ENCODE data around the gene GMFB. TPM values are rescaled to one million over a fixed set of nuclear protein-coding genes. Genes with fewer than 3 reads are reported as not detected.
A peak's percentile ranks its signal among the peaks of the same experiment; 100 is the strongest.

GMFB gene
- total and polyA plus RNA-seq, 2 donors from 2014 or later, result 22.7 to 53.6 TPM

DNA sequence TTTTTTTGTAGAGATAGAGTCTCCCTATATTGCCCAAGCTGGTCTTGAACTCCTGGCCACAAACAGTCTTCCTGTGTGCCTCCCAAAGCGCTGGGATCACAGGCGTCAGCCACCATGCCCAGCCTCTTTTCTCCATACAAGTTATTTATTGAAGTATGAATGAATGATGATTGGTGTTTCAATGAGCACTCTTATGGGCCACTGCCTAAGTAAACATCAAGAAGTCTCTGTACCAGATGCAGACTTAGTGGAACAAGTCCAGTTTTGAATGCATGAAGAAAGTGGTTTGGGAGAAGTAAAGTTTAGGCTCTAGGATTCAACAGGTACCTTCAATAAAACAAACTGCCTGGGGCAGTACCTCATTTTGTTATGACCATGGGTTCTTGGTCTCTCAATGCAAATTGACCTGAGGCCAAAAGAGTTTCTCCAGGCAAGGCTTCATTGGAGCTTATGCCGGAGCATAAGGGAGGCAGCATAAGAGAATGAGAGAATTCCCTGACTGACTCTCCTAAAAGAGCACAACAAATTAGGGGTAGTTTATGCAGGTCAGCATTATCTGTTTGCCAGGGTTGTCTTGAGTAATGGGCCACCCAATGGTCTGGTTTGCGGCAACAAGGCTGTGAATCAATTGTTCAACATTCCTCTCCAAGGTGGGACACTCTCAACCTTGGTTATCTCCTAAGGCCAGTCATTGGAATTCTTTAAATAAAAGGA lies 1.1 kb upstream of the GMFB start:
- peak overlapping the region in 2 of 3 donors; percentile 84 to 93 for H3K4me3 ChIP-seq (ENCODE audit: low read length in 3 of 3)
- TF ChIP-seq, protein P1, sequence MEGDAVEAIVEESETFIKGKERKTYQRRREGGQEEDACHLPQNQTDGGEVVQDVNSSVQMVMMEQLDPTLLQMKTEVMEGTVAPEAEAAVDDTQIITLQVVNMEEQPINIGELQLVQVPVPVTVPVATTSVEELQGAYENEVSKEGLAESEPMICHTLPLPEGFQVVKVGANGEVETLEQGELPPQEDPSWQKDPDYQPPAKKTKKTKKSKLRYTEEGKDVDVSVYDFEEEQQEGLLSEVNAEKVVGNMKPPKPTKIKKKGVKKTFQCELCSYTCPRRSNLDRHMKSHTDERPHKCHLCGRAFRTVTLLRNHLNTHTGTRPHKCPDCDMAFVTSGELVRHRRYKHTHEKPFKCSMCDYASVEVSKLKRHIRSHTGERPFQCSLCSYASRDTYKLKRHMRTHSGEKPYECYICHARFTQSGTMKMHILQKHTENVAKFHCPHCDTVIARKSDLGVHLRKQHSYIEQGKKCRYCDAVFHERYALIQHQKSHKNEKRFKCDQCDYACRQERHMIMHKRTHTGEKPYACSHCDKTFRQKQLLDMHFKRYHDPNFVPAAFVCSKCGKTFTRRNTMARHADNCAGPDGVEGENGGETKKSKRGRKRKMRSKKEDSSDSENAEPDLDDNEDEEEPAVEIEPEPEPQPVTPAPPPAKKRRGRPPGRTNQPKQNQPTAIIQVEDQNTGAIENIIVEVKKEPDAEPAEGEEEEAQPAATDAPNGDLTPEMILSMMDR (IDR thresholded peaks at IDR 0.05; ENCODE audit: borderline replicate concordance, extremely low read depth, insufficient read depth), result no peak

GRCh38 chr14:54489318-54489683 lies 521 bp upstream of the GMFB start:
- FAIRE-seq (no peak), DNase-seq (no peak)
- peak overlapping the region; percentile 72 to 88 for H3K27ac ChIP-seq (ENCODE audit: low read depth in 2 of 2, low read length in 2 of 2)
- peak overlapping the region; percentile 53 to 88 (median 67) for H3K9ac ChIP-seq (ENCODE audit: low read length in 3 of 3)
- no peaks in the 10 kb centered on the region for H3K27me3 ChIP-seq (ENCODE audit: control insufficient read depth, insufficient read depth, low read length)
- H3K4me1 ChIP-seq (ENCODE audit: control insufficient read depth in 2 of 3, insufficient read depth in 2 of 3, low read depth in 1 of 3, low read length in 3 of 3), result peaks cover 0 to 12% (median 7%) of the 10 kb centered on the region in 3 donors
- no peaks in the 10 kb centered on the region for H3K36me3 ChIP-seq (ENCODE audit: control insufficient read depth in 2 of 3, insufficient read depth in 3 of 3, low read length in 3 of 3)
- no peaks in the 10 kb centered on the region for H3K9me3 ChIP-seq (ENCODE audit: control insufficient read depth in 2 of 3, insufficient read depth in 1 of 3, low read length in 3 of 3)
- TF ChIP-seq, protein P1 (IDR thresholded peaks at IDR 0.05; ENCODE audit: borderline replicate concordance, extremely low read depth, insufficient read depth), result no peak
- intact Hi-C loops (cut with DNase I), result no loop called here
- H3K4me3 ChIP-seq (ENCODE audit: low read length in 3 of 3), result peak overlapping the region; percentile 84 to 93 (median 87)

More for the DNA sequence above, 1.1 kb upstream of the GMFB start:
- Histone ChIP-seq H3K36me3 (ENCODE audit: control insufficient read depth in 2 of 3, insufficient read depth in 3 of 3, low read length in 3 of 3) (no peaks in the 10 kb centered on the region), H3K27ac (ENCODE audit: low read depth in 2 of 2, low read length in 2 of 2) (peak overlapping the region in 1 of 2 donors; percentile 88), H3K9me3 (ENCODE audit: control insufficient read depth in 2 of 3, insufficient read depth in 1 of 3, low read length in 3 of 3) (no peaks in the 10 kb centered on the region), H3K4me1 (ENCODE audit: control insufficient read depth in 2 of 3, insufficient read depth in 2 of 3, low read depth in 1 of 3, low read length in 3 of 3) (peaks cover 0 to 12% (median 7%) of the 10 kb centered on the region in 3 donors), H3K27me3 (ENCODE audit: control insufficient read depth, insufficient read depth, low read length) (no peaks in the 10 kb centered on the region), H3K9ac (ENCODE audit: low read length in 3 of 3) (no peak overlapping the region)
- no peak for FAIRE-seq
- no peak for DNase-seq
- intact Hi-C loops (cut with DNase I), result no loop called here

- peaks cover 0 to 12% (median 8%) of the 10 kb centered on the region in 3 donors for H3K4me1 ChIP-seq (ENCODE audit: control insufficient read depth in 2 of 3, insufficient read depth in 2 of 3, low read depth in 1 of 3, low read length in 3 of 3)
- FAIRE-seq (no peak), DNase-seq (no peak)
- H3K27ac ChIP-seq (ENCODE audit: low read depth in 2 of 2, low read length in 2 of 2), result peak overlapping the region; percentile 88 to 91
- peak overlapping the region; percentile 72 to 93 (median 86) for H3K9ac ChIP-seq (ENCODE audit: low read length in 3 of 3)
- intact Hi-C loops (cut with DNase I), result no loop called here
- no peaks in the 10 kb centered on the region for H3K27me3 ChIP-seq (ENCODE audit: control insufficient read depth, insufficient read depth, low read length)
- TF ChIP-seq, protein P1 (IDR thresholded peaks at IDR 0.05; ENCODE audit: borderline replicate concordance, extremely low read depth, insufficient read depth), result no peak
- H3K36me3 ChIP-seq (ENCODE audit: control insufficient read depth in 2 of 3, insufficient read depth in 3 of 3, low read length in 3 of 3), result no peaks in the 10 kb centered on the region
- peak overlapping the region; percentile 83 to 93 (median 92) for H3K4me3 ChIP-seq (ENCODE audit: low read length in 3 of 3)
- no peaks in the 10 kb centered on the region for H3K9me3 ChIP-seq (ENCODE audit: control insufficient read depth in 2 of 3, insufficient read depth in 1 of 3, low read length in 3 of 3)
Measured at GRCh38 chr14:54488318-54488645, 498 bp downstream of the GMFB start.

All from kidney (tissue), 14 donors.